IPS-18c (cell line): ENCODE measurements around the gene CYTH1.
"Not testable (repeated sequence)": the region's sequence is repeated elsewhere in the genome, so short reads cannot be mapped to it uniquely, and the experiment has no call there.

ENCODE experiments used
- H3K4me3 ChIP-seq: 2 replicates; pipeline ENCODE4 v1.7.0; 2013; ENCODE audit warnings: low read depth, mild to moderate bottlenecking, low read length, moderate library complexity; ENCODE audit not compliant: insufficient read depth
- H3K9me3 ChIP-seq: one replicate; pipeline ENCODE4 v1.6.1; 2013; ENCODE audit warnings: mild to moderate bottlenecking, low read length, moderate library complexity; ENCODE audit not compliant: control insufficient read depth, insufficient read depth

Gene CYTH1

DNA sequence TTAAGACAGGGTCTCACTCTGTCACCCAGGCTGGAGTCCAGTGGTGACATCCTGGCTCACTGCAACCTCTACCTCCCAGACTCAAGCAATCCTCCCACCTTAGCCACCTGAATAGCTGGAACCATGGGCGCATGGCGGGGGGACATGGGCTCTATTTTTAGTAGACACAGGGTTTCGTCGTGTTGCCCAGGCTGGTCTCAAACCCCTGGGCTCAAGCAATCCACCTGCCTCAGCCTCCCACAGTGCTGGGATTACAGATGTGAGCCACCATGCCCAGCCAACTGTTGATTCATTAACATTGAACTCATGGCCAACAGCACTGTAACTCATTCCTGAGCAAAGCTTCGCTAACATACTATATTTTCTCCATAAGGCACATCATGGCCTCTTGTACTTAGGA lies 31.1 kb downstream of the CYTH1 start:
- not testable (repeated sequence) for H3K9me3 ChIP-seq, H3K4me3 ChIP-seq

DNA sequence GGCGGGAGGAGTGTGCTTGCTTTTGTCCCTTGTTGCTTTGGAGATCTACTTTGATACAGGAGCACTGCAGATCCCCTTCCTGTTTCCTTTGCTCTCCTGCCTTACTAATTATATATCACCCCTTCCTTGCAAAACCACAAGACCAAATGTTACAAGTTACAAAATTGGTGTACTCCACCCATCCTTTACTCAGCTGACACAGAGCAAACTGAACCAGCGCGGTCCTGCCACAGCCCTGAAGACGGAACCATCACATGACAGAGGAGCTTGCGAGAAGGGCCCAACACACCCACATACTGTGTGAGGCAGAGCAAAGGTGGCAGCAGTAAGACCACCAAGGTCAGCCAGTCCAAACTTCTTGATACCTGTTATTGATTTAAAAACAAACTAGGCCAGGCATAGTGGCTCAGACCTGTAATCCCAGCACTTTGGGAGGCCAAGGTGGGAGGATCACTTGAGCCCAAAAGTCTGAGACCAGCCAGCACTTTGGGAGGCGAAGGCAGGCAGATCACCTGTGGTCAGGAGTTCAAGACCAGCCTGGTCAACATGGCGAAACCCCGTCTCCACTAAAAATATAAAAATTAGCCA lies 33.2 kb downstream of the CYTH1 start:
- Histone ChIP-seq H3K4me3 (no peak overlapping the region), H3K9me3 (no peaks in the 10 kb centered on the region)

DNA sequence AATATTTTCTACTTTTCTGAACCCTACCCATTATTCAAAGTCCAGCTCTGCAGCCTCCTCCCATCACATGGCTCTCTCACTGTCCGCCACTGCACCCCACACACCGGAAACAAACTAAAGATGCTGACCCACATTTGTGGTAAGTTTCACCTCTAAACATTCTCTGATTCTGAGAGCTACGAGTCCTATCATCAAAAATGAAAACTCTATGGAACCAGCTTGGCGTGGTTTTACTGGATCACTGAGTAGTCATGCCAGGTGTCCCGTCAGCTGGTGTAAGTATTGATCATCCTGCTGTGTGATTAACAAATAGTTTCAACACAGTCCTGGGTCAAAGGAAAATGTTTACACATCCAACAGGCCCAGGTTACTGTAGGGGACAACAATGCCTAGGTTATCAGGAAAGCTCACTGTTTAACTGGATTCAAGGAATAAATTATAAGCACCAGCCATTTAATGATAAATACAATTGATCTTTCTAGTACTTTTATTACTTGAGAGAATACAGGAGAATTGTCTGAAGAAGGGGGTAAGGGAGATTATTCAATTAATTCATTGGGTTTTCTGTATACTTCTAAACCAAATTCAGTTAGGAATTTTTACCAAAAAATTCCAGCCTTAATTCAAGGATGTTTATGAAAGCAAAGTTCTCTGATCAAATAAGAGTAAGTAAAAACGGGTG lies 33.9 kb downstream of the CYTH1 start:
- no peaks in the 10 kb centered on the region for H3K9me3 ChIP-seq
- no peak overlapping the region for H3K4me3 ChIP-seq

DNA sequence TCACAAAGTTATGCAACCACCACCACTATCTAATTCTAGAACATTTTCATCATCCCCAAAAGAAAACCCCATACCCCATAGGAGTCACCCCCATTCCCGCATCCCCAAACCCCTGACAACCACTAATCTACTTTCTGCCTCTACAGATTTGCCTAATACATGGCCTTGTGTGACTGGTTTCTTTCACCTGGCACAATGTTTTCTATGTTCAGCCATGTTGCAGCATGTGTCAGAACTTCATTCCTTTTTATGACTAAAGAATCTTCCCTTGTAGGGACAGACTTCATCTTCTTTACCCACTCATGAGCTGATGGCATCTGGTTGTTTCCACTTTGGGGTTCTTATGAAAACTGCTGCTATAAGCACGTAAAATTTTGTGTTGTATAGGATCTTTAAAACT lies 34.6 kb downstream of the CYTH1 start:
- Histone ChIP-seq H3K4me3 (no peak overlapping the region), H3K9me3 (no peaks in the 10 kb centered on the region)

- Histone ChIP-seq H3K9me3 (no peaks in the 10 kb centered on the region), H3K4me3 (no peak overlapping the region)
Observed at GRCh38 chr17:78746949-78747269, 35.2 kb downstream of the CYTH1 start.

GRCh38 chr17:78746263-78746948 lies 35.7 kb downstream of the CYTH1 start:
- H3K4me3 ChIP-seq, result no peak overlapping the region
- H3K9me3 ChIP-seq, result no peaks in the 10 kb centered on the region

- Histone ChIP-seq H3K4me3 (no peak overlapping the region), H3K9me3 (no peaks in the 10 kb centered on the region)
Observed at GRCh38 chr17:78745407-78746088, 36.5 kb downstream of the CYTH1 start.

DNA sequence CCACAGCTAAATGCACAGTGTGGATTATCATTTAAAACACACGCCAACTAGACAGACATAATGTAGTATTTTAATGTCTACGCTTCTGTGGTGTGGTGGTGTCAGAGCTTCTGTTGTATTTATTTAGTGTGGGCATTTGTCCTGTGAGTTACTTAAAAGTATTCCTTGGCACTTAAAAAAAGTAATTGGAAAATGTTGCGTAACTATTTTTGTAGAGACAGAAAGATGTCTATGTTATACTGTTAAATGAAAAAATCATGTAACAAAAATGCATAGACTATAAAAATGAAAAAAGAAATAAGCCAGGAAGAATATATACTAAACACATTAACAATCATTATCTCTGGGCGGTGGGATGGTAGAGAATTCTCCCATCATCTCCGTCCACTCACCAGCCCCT lies 39.2 kb downstream of the CYTH1 start:
- Histone ChIP-seq H3K4me3 (no peak overlapping the region), H3K9me3 (no peaks in the 10 kb centered on the region)

DNA sequence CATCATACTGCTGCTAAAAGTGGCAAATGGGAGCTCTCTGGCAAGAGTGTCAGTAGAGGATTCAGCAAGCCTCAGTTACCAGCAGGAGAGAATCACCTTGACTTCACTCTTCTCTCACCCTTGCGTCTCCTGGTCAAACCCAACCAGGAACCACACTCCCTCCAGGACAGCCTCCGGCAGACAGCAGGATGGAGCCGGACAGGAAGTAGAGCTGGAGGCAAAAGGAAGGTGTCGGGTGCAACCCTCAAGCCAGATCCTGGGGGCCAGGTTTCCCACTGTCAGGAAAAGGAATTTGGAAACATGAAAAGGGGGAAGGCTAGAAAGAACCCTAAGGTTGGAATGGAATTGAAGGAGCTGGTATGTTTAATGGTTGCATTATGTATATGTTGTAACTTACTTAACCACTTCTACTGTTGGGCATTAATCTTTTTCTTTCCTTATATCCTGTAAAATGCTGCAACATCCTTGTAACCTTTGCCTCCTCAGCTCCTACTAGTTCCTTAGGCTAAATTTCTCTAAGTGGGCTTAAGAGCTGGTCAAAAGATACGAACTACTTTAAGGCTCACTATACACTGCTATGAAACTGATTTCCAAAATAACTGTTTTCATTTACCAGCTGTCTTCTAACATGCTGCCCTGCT lies 40.3 kb downstream of the CYTH1 start:
- H3K4me3 ChIP-seq, result no peak overlapping the region
- H3K9me3 ChIP-seq, result no peaks in the 10 kb centered on the region

DNA sequence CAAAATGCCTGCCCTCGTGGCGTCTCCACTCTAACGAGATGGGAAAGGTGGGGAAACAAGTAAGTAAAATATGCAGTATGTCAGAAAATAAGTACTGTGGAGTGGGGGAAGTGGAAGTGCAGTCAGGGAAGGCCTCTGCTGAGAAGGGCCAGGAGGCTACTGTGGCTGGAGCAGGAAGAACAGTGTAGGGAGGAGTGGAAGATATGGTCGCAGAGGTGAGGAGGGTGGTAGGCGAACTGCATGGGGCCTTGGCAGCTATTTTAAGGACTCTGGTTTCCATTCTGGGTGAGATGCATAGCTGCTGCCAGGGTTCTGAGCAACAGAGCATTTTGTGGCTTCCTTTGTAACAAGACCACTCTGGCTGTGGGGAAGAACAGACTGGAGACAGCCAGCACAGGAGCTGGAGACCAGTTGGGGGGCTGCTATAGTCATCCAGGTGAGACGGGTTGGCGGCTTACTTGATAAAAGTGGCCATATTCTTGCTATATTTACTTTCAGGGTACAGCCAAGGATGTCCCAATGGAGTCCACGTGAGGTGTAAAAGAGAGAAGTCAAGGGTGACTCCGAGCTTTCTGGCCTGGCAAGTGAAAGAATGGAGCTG lies 42.6 kb downstream of the CYTH1 start:
- Histone ChIP-seq H3K9me3 (no peaks in the 10 kb centered on the region), H3K4me3 (no peak overlapping the region)

DNA sequence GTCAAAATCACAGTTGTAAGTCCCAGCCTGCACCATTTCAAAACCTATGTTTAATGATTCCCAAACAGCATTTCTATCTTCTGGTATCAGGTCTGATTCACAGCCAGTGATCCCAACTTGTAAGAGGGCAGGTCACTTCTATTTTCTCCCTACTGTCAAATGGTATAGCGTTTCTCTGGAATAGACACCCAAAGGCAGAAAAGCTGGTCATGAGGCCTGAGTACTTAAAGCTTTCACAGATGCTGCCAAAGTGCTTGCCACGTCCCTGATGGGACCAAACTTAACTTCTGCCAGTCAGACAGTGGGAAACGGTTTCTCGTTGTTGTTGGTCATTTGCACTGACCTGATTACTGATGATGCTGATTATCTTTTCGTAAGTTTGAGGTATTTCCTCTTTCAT lies 43.4 kb downstream of the CYTH1 start:
- H3K9me3 ChIP-seq, result no peaks in the 10 kb centered on the region
- no peak overlapping the region for H3K4me3 ChIP-seq

DNA sequence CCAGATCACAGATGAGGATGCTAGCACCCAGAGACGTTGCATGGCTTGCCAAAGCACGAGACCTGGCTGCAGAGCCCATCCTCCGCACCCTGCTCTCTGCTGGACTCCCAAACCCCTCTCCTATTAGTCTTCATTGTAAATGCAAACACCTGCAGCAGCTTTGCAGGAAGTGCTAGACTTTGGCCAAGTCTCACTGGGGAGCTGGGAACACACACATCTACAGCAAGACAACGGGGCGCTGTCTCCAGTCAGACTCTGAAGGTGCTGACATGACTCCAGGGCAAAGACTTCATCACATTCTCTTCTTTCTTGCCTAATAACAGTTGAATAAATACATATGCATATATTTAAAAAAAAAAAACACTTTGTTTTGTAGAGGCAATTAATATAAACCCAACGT lies 43.8 kb downstream of the CYTH1 start:
- no peaks in the 10 kb centered on the region for H3K9me3 ChIP-seq
- no peak overlapping the region for H3K4me3 ChIP-seq

- no peak overlapping the region for H3K4me3 ChIP-seq
- no peaks in the 10 kb centered on the region for H3K9me3 ChIP-seq
Observed at GRCh38 chr17:78737332-78737731, 44.7 kb downstream of the CYTH1 start.

GRCh38 chr17:78736526-78737079 lies 45.5 kb downstream of the CYTH1 start:
- H3K9me3 ChIP-seq, result no peaks in the 10 kb centered on the region
- H3K4me3 ChIP-seq, result no peak overlapping the region

DNA sequence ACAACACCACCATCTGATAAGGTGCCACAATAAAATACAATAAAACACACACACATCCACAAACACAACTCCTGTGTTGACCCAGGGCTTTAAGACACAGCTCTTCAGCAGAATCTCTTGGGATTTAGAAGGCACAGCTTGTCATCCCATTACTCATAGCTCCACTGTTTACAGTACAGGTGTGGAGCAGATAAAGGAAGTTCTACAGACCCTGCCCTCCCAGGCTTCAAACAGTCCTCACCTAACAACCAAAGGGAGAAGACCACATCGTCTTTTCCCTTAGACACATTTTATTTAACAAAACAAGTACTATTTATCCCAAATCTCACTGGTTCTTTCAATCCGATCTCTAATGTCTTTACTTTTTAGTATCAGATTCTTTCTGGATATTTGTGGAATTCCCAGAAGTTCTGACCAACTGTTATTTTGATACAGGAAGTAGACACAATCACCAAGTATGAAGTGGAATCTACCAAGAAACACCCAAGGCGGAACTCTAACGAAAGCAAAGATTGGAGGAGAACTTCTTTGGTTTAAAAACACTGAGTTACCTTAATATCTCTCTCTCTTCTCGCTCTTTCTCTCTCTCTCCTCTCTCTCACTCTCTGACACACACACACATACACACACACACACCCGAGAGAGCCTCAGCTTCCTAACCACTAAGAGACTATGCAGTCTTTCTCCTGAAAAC lies 46.1 kb downstream of the CYTH1 start:
- Histone ChIP-seq H3K9me3 (no peaks in the 10 kb centered on the region), H3K4me3 (no peak overlapping the region)

GRCh38 chr17:78734793-78735641 lies 47.1 kb downstream of the CYTH1 start:
- no peaks in the 10 kb centered on the region for H3K9me3 ChIP-seq
- no peak overlapping the region for H3K4me3 ChIP-seq
